Measurements from ENCODE around the gene MGRN1.

GRCh38 chr16:4709481-4709880 lies 84.9 kb downstream of the MGRN1 start:
- TF ChIP-seq RAD21 (IDR thresholded peaks at IDR 0.05; ENCODE audit: low read depth) (no peak), TAF1 (IDR thresholded peaks at IDR 0.05; ENCODE audit: low read depth) (no peak), EP300 (IDR thresholded peaks at IDR 0.05; ENCODE audit: borderline replicate concordance) (no peak), MAX (IDR thresholded peaks at IDR 0.05) (no peak), EGR1 (IDR thresholded peaks at IDR 0.05) (no peak), USF1 (IDR thresholded peaks at IDR 0.05) (no peak), FOXM1 (IDR thresholded peaks at IDR 0.05; ENCODE audit: borderline replicate concordance, low read depth) (no peak), CEBPB (IDR thresholded peaks at IDR 0.05) (no peak), YY1 (IDR thresholded peaks at IDR 0.05; ENCODE audit: low read depth) (no peak)

All from Ishikawa (cell line).